ENCODE data around the gene PANX1. TPM values are rescaled to one million over a fixed set of nuclear protein-coding genes. Genes with fewer than 3 reads are reported as not detected.

PANX1 gene
- total RNA-seq, 1 donor from 2014 or later, result 52.2 TPM

GRCh38 chr11:94129512-94130297 lies 1.1 kb downstream of the PANX1 start:
- DNase-seq (ENCODE audit: low spot score), result peak; percentile 46

GRCh38 chr11:94130298-94131046 lies 1.8 kb downstream of the PANX1 start:
- peak; percentile 73 for DNase-seq (ENCODE audit: low spot score)

DNA sequence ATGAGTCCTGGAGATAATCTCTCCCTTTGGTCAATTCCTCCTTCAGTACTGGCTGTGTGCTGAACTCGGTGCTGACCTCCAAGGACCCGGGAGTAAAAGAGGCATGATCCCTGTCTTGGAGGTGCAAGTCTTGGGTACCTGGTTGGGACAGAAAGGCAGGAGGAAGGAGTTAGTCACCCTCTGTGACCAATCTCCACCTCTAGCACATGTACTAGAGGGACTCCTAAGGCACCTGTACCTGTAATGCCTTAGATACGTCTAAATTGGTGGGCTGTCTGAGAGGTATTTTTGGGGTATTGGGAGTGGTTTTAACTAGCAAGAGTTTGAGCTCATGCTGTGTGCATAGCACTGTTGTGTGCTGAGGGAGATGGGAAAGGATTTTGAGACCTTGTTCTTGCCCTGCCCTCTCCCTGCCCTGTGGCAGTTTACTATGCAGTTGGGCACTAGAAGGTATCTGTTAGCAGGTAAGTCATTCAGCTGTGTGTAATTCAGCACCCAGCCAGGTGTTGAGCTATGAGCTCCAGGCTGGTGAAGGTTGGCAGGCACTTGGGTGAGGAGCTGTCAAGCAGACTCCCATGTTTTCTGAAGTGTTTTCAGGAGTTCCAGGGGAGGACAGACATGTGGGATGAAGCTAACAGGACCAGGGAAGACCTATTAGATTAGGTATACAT lies 2.5 kb downstream of the PANX1 start:
- DNase-seq (ENCODE audit: low spot score), result no peak

- peak; percentile 57 for DNase-seq (ENCODE audit: low spot score)
Observed at GRCh38 chr11:94131718-94132115, 3.1 kb downstream of the PANX1 start.

DNA sequence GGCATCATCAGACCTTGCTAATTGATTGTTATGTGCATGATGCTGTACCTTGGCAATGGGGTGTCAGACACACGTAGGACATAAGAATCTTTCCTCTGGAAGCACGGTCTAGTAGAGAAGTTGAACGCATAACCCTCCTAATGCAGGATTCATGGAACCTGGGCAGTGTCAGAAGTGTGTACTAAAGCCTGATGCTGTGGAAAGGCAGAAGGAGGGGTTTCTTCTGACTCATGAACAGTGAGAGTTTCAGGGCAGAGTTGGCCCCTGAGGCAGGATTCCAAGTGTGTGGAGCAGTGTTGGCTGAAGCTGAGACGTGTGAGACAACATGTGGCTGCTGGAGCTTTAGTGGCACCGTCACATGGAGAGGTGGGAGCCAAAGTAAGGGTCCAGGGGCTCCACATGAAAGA lies 3.5 kb downstream of the PANX1 start:
- peak; percentile 94 for DNase-seq (ENCODE audit: low spot score)

GRCh38 chr11:94132823-94133408 lies 4.3 kb downstream of the PANX1 start:
- DNase-seq (ENCODE audit: low spot score), result no peak

DNA sequence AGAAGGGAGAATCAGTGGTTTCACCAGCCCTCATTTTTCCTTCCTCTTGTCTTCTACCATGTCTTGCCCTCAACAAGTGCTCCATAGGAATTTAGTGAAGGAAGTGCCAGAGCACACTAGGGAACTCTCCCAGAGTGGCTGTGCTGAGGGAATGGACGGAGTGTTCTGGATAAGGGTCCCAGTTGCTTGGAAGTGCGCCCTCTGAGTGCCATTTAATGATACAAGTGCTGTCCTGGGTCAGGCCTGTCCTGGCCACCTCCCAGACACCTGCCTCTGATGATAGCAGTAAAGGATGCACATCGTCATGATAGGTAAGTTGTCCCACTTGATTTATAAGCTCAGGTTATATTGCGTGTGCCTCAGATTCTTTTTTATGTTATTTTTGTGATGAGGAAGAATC lies 5.1 kb downstream of the PANX1 start:
- DNase-seq (ENCODE audit: low spot score), result no peak

DNA sequence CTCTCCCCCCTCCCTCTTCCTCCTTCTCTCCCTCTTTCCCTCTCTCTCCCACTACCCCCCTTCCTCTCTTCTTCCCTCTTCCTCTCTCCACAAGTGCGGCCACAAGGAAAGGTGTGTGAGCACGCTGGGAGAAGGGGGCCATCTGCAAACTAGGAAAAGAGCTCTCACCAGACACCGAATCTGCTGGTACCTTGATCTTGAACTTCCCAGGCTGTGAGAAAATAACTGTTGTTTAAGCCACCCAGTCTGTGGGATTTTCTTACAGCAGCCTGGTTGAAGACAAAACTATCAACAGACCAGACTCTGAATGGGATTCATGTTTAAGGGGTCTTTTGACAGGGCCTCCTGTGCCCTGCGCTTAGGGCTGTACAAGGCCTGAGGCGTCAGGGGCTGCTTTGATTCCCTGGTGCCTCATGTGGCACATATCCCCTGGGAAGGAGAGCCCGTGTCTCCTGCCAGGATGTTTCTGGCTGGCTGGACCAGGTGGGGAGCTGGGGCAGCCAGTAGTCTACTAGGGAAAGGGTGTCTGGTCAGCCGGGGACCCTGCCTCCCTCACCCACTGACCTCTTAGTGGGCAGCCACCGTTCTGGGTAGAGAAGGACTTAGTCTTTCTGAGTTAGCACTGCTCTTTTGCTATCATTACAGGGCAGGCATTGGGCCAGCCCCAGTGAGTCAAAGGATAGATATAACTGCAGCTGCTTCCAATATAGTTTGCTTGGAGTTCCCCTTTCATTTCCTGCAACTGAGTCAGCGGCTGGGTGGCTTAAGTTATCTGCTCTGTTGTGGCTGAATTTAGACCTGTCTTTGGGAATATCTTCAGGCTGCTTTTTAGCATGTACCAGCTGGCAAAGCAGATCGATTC lies 6.2 kb downstream of the PANX1 start:
- peak; percentile 96 for DNase-seq (ENCODE audit: low spot score)

DNA sequence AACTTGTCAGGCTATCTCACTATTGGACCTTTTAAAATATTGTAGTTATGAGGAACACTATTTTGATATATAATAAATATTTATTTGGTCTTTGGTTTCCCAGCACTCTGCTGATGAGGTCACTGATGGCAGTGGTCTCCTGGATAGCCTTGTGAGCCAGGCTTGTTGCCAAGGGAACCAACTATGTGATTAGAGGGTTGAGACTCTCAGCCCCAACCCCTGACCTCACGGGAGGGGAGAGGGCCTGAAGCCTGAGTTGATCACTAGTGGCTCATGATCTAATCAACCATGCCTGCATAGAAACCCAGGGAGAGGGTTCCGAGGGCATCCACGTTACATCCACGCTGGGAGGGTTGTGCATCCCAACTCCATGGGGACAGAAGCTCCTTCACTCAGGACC lies 10.8 kb downstream of the PANX1 start:
- DNase-seq (ENCODE audit: low spot score), result no peak

- DNase-seq (ENCODE audit: low spot score), result no peak
Observed at GRCh38 chr11:94140154-94140655, 11.6 kb downstream of the PANX1 start.

DNA sequence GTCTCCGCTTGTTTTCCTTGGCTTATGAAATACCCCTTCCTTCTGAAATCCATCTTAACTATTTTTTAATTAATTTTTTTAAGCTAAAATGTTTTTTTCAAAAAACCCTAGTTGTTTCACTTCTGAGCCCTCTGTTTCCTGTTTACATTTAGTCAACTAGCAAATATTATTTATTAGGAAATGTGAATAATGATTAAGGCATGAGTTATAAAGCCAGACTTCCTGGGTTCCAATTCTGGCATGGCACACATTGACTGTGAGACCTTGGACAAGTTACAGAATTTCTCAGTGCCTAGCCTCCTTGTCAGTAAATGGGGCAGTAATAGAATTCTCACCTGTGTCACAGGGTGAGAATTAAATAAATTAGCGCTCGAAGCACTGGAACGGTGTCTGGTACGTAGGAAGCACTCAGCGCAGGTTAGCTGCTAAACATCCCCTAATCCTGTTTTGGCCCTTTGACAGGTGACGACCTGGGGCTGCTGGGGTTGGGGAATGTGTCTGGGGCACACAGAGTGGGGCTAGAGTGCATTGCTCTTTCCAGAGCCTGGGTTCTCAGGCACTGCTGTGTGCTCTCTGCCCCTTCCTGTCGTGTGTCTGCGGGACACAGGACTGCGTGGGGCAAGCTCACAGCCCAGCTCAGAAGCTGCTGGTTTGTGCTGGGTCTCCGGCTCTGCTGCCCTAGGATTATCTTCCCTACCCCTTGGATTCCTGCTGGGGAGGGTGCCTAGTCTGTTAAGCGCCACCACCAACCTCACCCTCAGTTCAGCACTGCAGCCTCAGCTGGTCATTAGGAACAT lies 13.1 kb downstream of the PANX1 start:
- no peak for DNase-seq (ENCODE audit: low spot score)

DNA sequence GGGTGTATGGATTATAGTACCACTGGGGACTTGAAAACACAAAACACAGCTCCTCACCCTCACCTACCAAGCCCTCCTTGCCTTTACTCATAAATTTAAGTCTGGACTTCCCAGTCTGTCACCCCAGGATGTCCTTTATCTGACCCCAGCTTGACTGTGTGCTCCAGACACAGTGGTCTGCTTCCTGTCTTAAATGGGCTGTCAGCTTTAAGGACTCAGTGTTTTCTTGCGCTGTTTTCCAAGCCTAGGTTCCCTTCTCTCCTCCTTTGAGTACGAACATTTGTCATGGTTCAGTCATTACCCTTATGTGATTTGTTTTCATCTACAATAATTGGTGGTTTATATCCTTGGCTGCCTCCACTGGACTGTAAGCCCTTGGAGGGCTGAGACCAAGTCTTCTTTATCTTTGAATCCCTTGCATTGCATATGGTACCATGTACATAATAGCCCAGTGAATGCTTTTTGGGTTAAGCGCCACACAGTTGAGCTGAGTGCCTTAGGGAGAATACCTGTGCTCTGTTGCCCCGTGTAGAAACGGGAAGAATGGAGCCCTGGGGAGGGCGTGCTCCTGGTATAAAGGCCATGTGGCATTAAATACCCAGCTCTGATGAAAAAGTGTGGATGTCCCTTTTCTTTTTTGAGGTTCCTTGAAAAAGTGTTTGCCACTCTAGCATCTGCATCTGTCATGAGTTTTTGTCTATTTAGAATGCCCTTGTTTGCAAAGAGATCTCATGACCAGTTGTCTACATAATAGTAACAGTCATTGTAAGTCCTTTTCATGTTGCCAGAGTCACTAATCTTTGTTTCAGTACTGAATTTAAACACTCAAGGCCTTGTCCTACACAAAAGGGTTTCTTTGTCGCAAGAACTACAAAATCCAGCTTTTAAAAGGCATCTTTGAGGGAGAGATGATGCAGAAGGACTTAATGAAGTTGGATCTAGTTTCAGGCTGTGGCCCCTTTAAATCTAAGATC lies 14.0 kb downstream of the PANX1 start:
- DNase-seq (ENCODE audit: low spot score), result peak; percentile 58

DNA sequence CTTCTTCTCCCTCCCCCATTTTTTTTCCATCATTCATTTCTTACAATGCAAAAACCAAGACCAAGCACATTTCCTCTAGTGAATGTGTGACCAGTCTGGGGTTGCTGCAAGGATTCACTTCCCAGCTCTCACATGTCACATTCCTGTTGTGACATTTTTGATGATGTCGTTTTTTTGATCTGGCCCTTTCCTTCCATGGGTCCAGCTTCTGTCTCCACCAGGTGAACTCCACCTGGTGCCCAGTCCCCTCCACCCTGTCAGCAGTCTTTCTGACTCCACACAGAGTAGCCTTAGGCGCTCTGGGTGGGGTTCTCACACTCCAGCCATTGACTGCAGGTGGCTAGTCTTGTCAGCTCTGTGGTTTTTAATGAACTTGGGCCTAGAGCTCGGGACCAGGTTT lies 15.6 kb downstream of the PANX1 start:
- no peak for DNase-seq (ENCODE audit: low spot score)

DNA sequence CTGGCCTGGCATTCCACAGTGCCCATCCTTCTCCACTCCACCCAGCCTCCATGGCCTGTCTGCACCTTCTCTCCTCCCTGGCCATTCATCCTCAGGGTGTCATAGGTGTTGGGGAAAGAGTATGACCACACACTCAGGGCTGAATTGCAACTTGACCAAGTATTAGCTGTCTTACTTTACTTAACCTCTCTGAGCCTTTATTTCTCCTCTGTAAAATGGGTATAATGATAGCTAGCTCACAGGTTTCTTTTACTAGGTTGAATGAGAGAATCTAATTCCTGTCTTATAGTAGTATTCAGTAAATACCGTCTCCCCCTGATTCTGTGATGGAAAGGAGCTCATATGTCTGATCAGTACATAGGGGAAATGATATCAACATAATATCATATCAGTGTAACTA lies 16.0 kb downstream of the PANX1 start:
- DNase-seq (ENCODE audit: low spot score), result no peak

DNA sequence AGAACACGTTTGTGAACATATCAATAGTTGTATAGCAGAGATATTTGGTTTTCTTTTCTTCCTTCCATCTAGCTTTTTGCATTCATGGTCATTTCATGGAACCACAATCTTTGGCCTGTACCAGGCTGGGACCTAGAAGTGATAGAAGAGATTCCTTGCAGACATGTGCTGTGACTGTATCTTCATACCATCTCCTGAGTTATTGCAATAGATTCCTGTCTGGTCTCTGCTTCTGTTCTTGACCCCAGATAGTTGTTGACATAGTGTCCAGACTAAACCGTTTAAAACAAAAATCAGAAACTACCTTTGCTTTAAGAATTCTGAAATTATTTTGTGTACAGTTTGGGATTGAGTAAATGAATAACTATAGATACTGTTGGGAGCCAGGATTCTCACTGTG lies 16.8 kb downstream of the PANX1 start:
- no peak for DNase-seq (ENCODE audit: low spot score)

- DNase-seq (ENCODE audit: low spot score), result no peak
Observed at GRCh38 chr11:94145916-94146315, 17.3 kb downstream of the PANX1 start.

- no peak for DNase-seq (ENCODE audit: low spot score)
Observed at GRCh38 chr11:94147433-94147845, 18.8 kb downstream of the PANX1 start.

- DNase-seq (ENCODE audit: low spot score), result no peak
Observed at GRCh38 chr11:94148189-94148588, 19.5 kb downstream of the PANX1 start.

Measured in umbilical cord (tissue), 2 donors.